ENCODE results near the gene SGSH.

DNA sequence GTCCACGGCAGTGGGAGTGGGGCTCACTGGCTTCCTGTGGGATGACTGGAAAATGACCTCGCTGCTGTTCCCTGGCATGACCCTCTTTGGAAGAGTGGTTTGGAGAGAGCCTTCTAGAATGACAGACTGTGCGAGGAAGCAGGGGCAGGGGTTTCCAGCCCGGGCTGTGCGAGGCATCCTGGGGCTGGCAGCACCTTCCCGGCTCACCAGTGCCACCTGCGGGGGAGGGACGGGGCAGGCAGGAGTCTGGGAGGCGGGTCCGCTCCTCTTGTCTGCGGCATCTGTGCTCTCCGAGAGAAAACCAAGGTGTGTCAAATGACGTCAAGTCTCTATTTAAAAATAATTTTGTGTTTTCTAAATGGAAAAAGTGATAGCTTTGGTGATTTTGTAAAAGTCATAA, 32.7 kb upstream of the SGSH start:
- no peak for TF ChIP-seq POLR2A (IDR thresholded peaks at IDR 0.05)
- TF ChIP-seq, protein P1, sequence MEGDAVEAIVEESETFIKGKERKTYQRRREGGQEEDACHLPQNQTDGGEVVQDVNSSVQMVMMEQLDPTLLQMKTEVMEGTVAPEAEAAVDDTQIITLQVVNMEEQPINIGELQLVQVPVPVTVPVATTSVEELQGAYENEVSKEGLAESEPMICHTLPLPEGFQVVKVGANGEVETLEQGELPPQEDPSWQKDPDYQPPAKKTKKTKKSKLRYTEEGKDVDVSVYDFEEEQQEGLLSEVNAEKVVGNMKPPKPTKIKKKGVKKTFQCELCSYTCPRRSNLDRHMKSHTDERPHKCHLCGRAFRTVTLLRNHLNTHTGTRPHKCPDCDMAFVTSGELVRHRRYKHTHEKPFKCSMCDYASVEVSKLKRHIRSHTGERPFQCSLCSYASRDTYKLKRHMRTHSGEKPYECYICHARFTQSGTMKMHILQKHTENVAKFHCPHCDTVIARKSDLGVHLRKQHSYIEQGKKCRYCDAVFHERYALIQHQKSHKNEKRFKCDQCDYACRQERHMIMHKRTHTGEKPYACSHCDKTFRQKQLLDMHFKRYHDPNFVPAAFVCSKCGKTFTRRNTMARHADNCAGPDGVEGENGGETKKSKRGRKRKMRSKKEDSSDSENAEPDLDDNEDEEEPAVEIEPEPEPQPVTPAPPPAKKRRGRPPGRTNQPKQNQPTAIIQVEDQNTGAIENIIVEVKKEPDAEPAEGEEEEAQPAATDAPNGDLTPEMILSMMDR (IDR thresholded peaks at IDR 0.05), result peak in 3 of 5 experiments; percentile 17 to 58 (median 37)

Data from tibial nerve (tissue), 3 donors.